H9 (cell line): ENCODE measurements around the gene KIF18B. TPM values are rescaled to one million over a fixed set of nuclear protein-coding genes. Genes with fewer than 3 reads are reported as not detected.
A peak's percentile ranks its signal among the peaks of the same experiment; 100 is the strongest.

Experiments used
- DNase-seq: peaks from one replicate; pipeline ENCODE4 v3.0.0-alpha.2; 2017
- H2AFZ ChIP-seq: one replicate; pipeline ENCODE4 v1.6.1; 2013; ENCODE audit warnings: mild to moderate bottlenecking, low read length, control low read depth, moderate library complexity
- H2AK5ac ChIP-seq: 2 replicates; pipeline ENCODE4 v1.6.1; 2013; ENCODE audit warnings: low read length, control low read depth, mixed read lengths; ENCODE audit not compliant: insufficient read length
- H2BK120ac ChIP-seq: one replicate; pipeline ENCODE4 v1.6.1; 2013; ENCODE audit warnings: low read depth, mild to moderate bottlenecking, low read length, control low read depth, inconsistent platforms; ENCODE audit not compliant: poor library complexity, severe bottlenecking
- H2BK12ac ChIP-seq: 2 replicates; pipeline ENCODE4 v1.6.1; 2013; ENCODE audit warnings: low read length, control low read depth, mixed read lengths, low read depth; ENCODE audit not compliant: insufficient read length
- H2BK15ac ChIP-seq: 2 replicates; pipeline ENCODE4 v1.6.1; 2013; ENCODE audit warnings: low read depth, low read length, control low read depth
- H2BK20ac ChIP-seq: one replicate; pipeline ENCODE4 v1.6.1; 2013; ENCODE audit warnings: low read depth, mild to moderate bottlenecking, low read length, control low read depth, inconsistent platforms; ENCODE audit not compliant: poor library complexity, severe bottlenecking
- H2BK5ac ChIP-seq: 2 replicates; pipeline ENCODE4 v1.6.1; 2013; ENCODE audit warnings: low read length, control low read depth, mixed read lengths; ENCODE audit not compliant: insufficient read length
- H3K14ac ChIP-seq: 2 replicates; pipeline ENCODE4 v1.6.1; 2013; ENCODE audit warnings: low read length, control low read depth; ENCODE audit not compliant: insufficient read depth
- H3K18ac ChIP-seq: 2 replicates; pipeline ENCODE4 v1.6.1; 2013; ENCODE audit warnings: low read depth, mild to moderate bottlenecking, mixed read lengths, low read length, control low read depth; ENCODE audit not compliant: insufficient read length
- H3K23ac ChIP-seq: 2 replicates; pipeline ENCODE4 v1.6.1; 2013; ENCODE audit warnings: low read length, control low read depth, mixed read lengths, low read depth; ENCODE audit not compliant: insufficient read length
- H3K23me2 ChIP-seq: 2 replicates; pipeline ENCODE4 v1.6.1; 2013; ENCODE audit warnings: low read depth, mild to moderate bottlenecking, mixed read lengths, low read length, control low read depth; ENCODE audit not compliant: insufficient read length, poor library complexity, severe bottlenecking
- H3K27ac ChIP-seq: 2 replicates; pipeline ENCODE4 v1.5.1; 2013; ENCODE audit warnings: low read length, control low read depth, mixed read lengths, low read depth; ENCODE audit not compliant: insufficient read length
- H3K27me3 ChIP-seq: 2 replicates; pipeline ENCODE4 v1.6.1; 2013; ENCODE audit warnings: low read length, control low read depth, inconsistent platforms; ENCODE audit not compliant: insufficient read depth
- H3K4ac ChIP-seq: 2 replicates; pipeline ENCODE4 v1.6.1; 2013; ENCODE audit warnings: low read depth, mild to moderate bottlenecking, control low read depth, inconsistent platforms, low read length, moderate library complexity
- H3K4me1 ChIP-seq: 2 replicates; pipeline ENCODE4 v1.6.1; 2013; ENCODE audit warnings: low read length, control low read depth, inconsistent platforms; ENCODE audit not compliant: insufficient read depth
- H3K4me2 ChIP-seq: 2 replicates; pipeline ENCODE4 v1.6.1; 2013; ENCODE audit warnings: low read length, control low read depth, mixed read lengths; ENCODE audit not compliant: insufficient read length, insufficient read depth
- H3K56ac ChIP-seq: 2 replicates; pipeline ENCODE4 v1.6.1; 2013; ENCODE audit warnings: low read depth, mild to moderate bottlenecking, mixed read lengths, low read length, control low read depth; ENCODE audit not compliant: insufficient read length
- H3K79me1 ChIP-seq: 2 replicates; pipeline ENCODE4 v1.6.1; 2013; ENCODE audit warnings: low read depth, mild to moderate bottlenecking, moderate library complexity, low read length, control low read depth, inconsistent platforms; ENCODE audit not compliant: insufficient read depth, poor library complexity, severe bottlenecking
- H3K79me2 ChIP-seq: 2 replicates; pipeline ENCODE4 v1.6.1; 2013; ENCODE audit warnings: low read length, control low read depth, inconsistent platforms; ENCODE audit not compliant: insufficient read depth
- H3K9ac ChIP-seq: 2 replicates; pipeline ENCODE4 v1.6.1; 2013; ENCODE audit warnings: low read length, control low read depth, mixed read lengths; ENCODE audit not compliant: insufficient read length; ENCODE audit errors: extremely low read depth
- H3K9me3 ChIP-seq: one replicate; pipeline ENCODE4 v1.6.1; 2013; ENCODE audit warnings: low read depth, low read length, inconsistent platforms; ENCODE audit not compliant: control insufficient read depth
- H3T11ph ChIP-seq: one replicate; pipeline ENCODE4 v1.6.1; 2013; ENCODE audit warnings: mild to moderate bottlenecking, low read length, control low read depth, inconsistent platforms
- H4K20me1 ChIP-seq: one replicate; pipeline ENCODE4 v1.6.1; 2013; ENCODE audit not compliant: control insufficient read depth, insufficient read length, insufficient read depth
- H4K5ac ChIP-seq: 2 replicates; pipeline ENCODE4 v1.6.1; 2013; ENCODE audit warnings: low read depth, mild to moderate bottlenecking, mixed read lengths, low read length, control low read depth; ENCODE audit not compliant: insufficient read length
- H4K8ac ChIP-seq: replicated peaks from 2 replicates; pipeline ENCODE4 v1.6.1; 2013; ENCODE audit warnings: low read length, control low read depth, mixed read lengths, low read depth; ENCODE audit not compliant: insufficient read length
- H4K91ac ChIP-seq: 2 replicates; pipeline ENCODE4 v1.6.1; 2013; ENCODE audit warnings: low read depth, mild to moderate bottlenecking, moderate library complexity, mixed read lengths, low read length, control low read depth; ENCODE audit not compliant: insufficient read length
- H3K27ac Mint-ChIP-seq, 3 experiments: 2 replicates in 2 of 3; 3 replicates in 1 of 3; pipeline ENCODE4 v1.8.0; 2020 to 2021; ENCODE audit warnings: mixed read lengths in 3 of 3, mild to moderate bottlenecking in 1 of 3, moderate library complexity in 1 of 3
- H3K27me3 Mint-ChIP-seq: 2 replicates; pipeline ENCODE4 v1.8.0; 2021; ENCODE audit warnings: low read depth, mild to moderate bottlenecking, moderate library complexity, mixed read lengths
- H3K36me3 Mint-ChIP-seq, 3 experiments: 2 replicates in 2 of 3; 3 replicates in 1 of 3; pipeline ENCODE4 v1.8.0; 2020 to 2021; ENCODE audit warnings: low read depth in 3 of 3, mixed read lengths in 3 of 3; ENCODE audit not compliant: insufficient read depth in 1 of 3
- H3K4me1 Mint-ChIP-seq, 2 experiments: 2 replicates each; pipeline ENCODE4 v1.8.0; 2020; ENCODE audit warnings: mixed read lengths in 2 of 2
- H3K4me3 Mint-ChIP-seq, 2 experiments: 2 replicates in 1 of 2; 3 replicates in 1 of 2; pipeline ENCODE4 v1.8.0; 2020 to 2021; ENCODE audit warnings: mild to moderate bottlenecking in 2 of 2, mixed read lengths in 2 of 2, moderate library complexity in 1 of 2
- H3K9me3 Mint-ChIP-seq, 2 experiments: 2 replicates in 1 of 2; 3 replicates in 1 of 2; pipeline ENCODE4 v1.8.0; 2020; ENCODE audit warnings: mild to moderate bottlenecking in 2 of 2, mixed read lengths in 2 of 2, moderate library complexity in 1 of 2
- CTCF ChIP-seq: fragments of 200-600 bp; sonication (generic); conservative IDR thresholded peaks from 3 replicates; pipeline ENCODE4 v1.8.0; 2021; ENCODE audit warnings: antibody characterized with exemption, mild to moderate bottlenecking
- WGBS: extraction: QIAGEN DNeasy Blood & Tissue Kit; methylation state at CpG from one replicate; pipeline ENCODE4 v1.1.7; 2013; ENCODE audit warnings: missing lambda C conversion rate, low lambda C conversion rate, mixed read lengths; ENCODE audit not compliant: insufficient read length; ENCODE audit errors: extremely low coverage; 5-methylcytosine and 5-hydroxymethylcytosine counted together
- total RNA-seq: library from RNA; stranded (reverse); gene quantifications from 2 replicates; pipeline ENCODE4 v1.2.1, GENCODE V29; 2021

The KIF18B gene
- total RNA-seq, 1 experiment from 2014 or later = 51.8 TPM

GRCh38 chr17:44932787-44933097, 14.8 kb downstream of the KIF18B start:
- H3K23ac ChIP-seq = no peak overlapping the region
- no peak for TF ChIP-seq CTCF

More at GRCh38 chr17:44932787-44933097, 14.8 kb downstream of the KIF18B start:
- H2BK20ac ChIP-seq = no peak overlapping the region
- Mint-ChIP-seq H3K4me1 (no peaks in the 10 kb centered on the region), H3K36me3 (peaks cover 47 to 83% (median 82%) of the 10 kb centered on the region in 3 experiments), H3K27me3 (no peaks in the 10 kb centered on the region), H3K4me3 (no peak overlapping the region), H3K9me3 (no peaks in the 10 kb centered on the region), H3K27ac (no peak overlapping the region)
- no peak overlapping the region for H3K56ac ChIP-seq
- no peak overlapping the region for H2BK120ac ChIP-seq
- H3K4me2 ChIP-seq = no peak overlapping the region
- no peak overlapping the region for H4K5ac ChIP-seq
- no peak overlapping the region for H2BK12ac ChIP-seq
- no peak overlapping the region for H4K91ac ChIP-seq
- no peaks in the 10 kb centered on the region for H3K4me1 ChIP-seq
- H2AK5ac ChIP-seq = no peak overlapping the region
- H3K4ac ChIP-seq = no peak overlapping the region
- no CpG with 5 or more reads among the region's 6 CpGs for WGBS
- no peak overlapping the region for H3K18ac ChIP-seq
- no peaks in the 10 kb centered on the region for H3K9me3 ChIP-seq
- peak; percentile 20 for DNase-seq
- H3K27ac ChIP-seq = no peak overlapping the region
- no peaks in the 10 kb centered on the region for H3K79me1 ChIP-seq
- no peak overlapping the region for H3T11ph ChIP-seq
- H3K27me3 ChIP-seq = no peaks in the 10 kb centered on the region
- H3K23me2 ChIP-seq = no peaks in the 10 kb centered on the region
- H4K20me1 ChIP-seq = no peaks in the 10 kb centered on the region
- no peaks in the 10 kb centered on the region for H3K79me2 ChIP-seq
- H2BK15ac ChIP-seq = no peak overlapping the region
- H2AFZ ChIP-seq = no peak overlapping the region
- H4K8ac ChIP-seq = no peak overlapping the region
- no peak overlapping the region for H3K14ac ChIP-seq
- no peak overlapping the region for H3K9ac ChIP-seq
- H2BK5ac ChIP-seq = no peak overlapping the region
